Dendritic cell treated with granulocyte-macrophage colony-stimulating factor and Interleukin-4, amounts not matched to agents 40 ng/mL and 50 ng/mL, for 4 days (primary cell): ENCODE data around the gene CEP95.

Experiments
- H3K27ac Mint-ChIP-seq: one replicate; pipeline ENCODE4 v1.8.0; 2022; ENCODE audit warnings: mild to moderate bottlenecking, mixed read lengths
- H3K27me3 Mint-ChIP-seq: one replicate; pipeline ENCODE4 v1.8.0; 2022; ENCODE audit warnings: mild to moderate bottlenecking, mixed read lengths
- H3K36me3 Mint-ChIP-seq: one replicate; pipeline ENCODE4 v1.8.0; 2022; ENCODE audit warnings: low read depth, mixed read lengths
- H3K4me1 Mint-ChIP-seq: one replicate; pipeline ENCODE4 v1.8.0; 2022; ENCODE audit warnings: low read depth, mixed read lengths
- H3K4me3 Mint-ChIP-seq: one replicate; pipeline ENCODE4 v1.8.0; 2022; ENCODE audit warnings: mild to moderate bottlenecking, moderate library complexity, mixed read lengths
- H3K9me3 Mint-ChIP-seq: one replicate; pipeline ENCODE4 v1.8.0; 2022; ENCODE audit warnings: mixed read lengths
- intact Hi-C: fragments of 100-400 bp; cut with micrococcal nuclease; formaldehyde crosslinking; loops from one replicate; pipeline ENCODE4 v1.15.0; 2022

Gene CEP95

DNA sequence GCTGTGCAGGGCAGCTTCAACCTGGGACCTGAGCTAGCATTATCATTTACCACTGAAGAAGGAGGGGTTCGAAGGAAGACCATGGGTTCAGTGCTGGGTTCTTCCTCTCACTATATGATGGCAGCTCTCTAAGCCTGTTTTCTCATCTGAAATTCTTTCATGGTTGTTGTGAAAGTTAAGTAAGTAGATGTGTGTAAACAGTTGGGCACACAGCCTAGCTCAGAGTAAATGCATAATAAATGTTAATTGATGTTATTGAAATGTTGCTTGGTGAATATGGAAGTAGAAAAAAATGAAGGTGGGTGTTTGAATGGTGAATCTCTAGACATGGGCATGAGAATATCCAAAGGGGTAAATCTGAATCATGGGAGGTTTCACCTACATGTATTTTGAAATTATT, 9.1 kb downstream of the CEP95 start:
- H3K27ac Mint-ChIP-seq = no peak overlapping the region
- peaks cover 91% of the 10 kb centered on the region for H3K36me3 Mint-ChIP-seq
- H3K27me3 Mint-ChIP-seq = no peaks in the 10 kb centered on the region
- H3K9me3 Mint-ChIP-seq = no peaks in the 10 kb centered on the region
- intact Hi-C loops = loop anchor here (10.0 kb wide), 1 partner anchor 79 kb away; no protein-coding TSS in a partner anchor
- no peak overlapping the region for H3K4me3 Mint-ChIP-seq
- H3K4me1 Mint-ChIP-seq = peaks cover 12% of the 10 kb centered on the region

DNA sequence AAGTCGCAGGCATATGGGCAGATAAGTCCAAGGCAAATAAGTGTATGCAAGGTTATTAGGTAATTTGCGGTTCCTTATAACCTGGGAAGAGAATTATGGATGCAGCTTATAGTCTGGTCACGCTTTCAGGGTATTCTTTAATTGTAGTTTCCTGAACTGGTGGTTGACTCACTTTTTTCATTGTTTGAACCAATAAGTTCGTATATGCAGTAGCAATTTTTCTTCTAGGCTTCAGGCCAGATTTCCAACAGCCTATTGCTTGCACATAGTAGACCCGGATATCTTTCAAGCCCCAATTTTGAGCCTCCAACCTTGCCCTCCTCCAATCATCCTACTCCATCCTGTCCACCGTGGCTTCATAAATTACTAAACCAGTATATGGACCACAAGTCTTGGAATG, 12.8 kb downstream of the CEP95 start:
- intact Hi-C loops = loop anchor here (10.0 kb wide), 1 partner anchor 75 kb away; no protein-coding TSS in a partner anchor
- Mint-ChIP-seq H3K4me1 (peaks cover 12% of the 10 kb centered on the region), H3K27me3 (no peaks in the 10 kb centered on the region), H3K4me3 (no peak overlapping the region), H3K36me3 (peaks cover 92% of the 10 kb centered on the region), H3K27ac (no peak overlapping the region), H3K9me3 (no peaks in the 10 kb centered on the region)

DNA sequence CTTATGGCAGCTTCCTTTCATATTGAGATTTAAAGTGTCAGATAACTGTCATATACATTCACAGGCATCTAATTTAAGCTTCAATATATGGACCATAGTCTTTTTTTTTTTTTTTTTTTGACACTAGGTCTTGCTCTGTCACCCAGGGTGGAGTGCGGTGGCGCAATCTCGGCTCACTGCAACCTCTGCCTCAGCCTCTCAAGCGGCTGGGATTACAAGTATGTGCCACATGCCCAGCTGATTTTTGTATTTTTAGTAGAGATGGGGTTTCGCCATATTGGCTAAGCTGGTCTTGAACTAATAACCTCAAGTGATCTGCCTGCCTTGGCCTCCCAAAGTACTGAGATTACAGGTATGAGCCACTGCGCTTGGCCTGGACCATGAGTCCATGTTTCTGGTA, 13.6 kb downstream of the CEP95 start:
- Mint-ChIP-seq H3K4me3 (no peak overlapping the region), H3K4me1 (peaks cover 7% of the 10 kb centered on the region), H3K36me3 (peaks cover 92% of the 10 kb centered on the region), H3K27me3 (no peaks in the 10 kb centered on the region), H3K27ac (no peak overlapping the region), H3K9me3 (no peaks in the 10 kb centered on the region)
- intact Hi-C loops = no loop called here

DNA sequence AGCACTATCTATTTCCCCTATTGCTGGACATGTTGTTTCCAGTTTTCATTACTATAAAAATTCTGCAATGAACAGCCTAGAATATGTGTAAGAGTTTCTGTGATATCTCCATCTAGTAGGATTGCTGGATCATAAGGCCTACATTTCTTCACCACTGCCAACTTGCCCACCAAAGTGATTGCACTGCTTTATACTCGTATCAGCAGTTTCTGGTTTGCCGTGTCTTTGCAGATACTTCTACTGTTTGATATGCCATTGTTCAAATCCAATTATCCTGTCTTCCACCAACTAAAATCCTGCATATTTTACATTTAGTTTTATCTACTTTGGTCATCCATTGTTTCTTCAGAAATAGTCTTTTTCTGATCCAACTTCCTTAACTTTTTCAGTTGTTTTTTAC, 21.1 kb downstream of the CEP95 start:
- no peak overlapping the region for H3K4me3 Mint-ChIP-seq
- H3K27ac Mint-ChIP-seq = no peak overlapping the region
- H3K36me3 Mint-ChIP-seq = peaks cover 100% of the 10 kb centered on the region
- H3K4me1 Mint-ChIP-seq = no peaks in the 10 kb centered on the region
- intact Hi-C loops = no loop called here
- H3K27me3 Mint-ChIP-seq = no peaks in the 10 kb centered on the region
- H3K9me3 Mint-ChIP-seq = no peaks in the 10 kb centered on the region

DNA sequence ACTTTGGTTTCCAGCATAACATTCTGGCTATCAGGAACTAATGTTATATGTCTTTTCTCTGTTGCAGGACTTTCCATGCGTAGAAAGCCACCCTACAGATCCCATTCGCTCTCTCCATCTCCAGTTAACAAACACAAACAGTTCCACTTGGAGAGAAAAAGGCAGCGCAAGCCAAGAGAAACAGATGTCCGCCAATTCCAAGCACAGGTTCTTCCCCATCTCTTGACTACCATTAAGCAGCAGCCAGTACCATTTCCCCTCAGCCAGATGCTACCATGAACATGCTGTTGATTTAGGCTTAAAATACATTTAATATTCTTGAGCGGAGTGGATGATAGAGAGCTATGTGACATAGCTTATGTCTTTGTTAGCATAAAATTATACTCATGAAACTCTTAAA, 22.4 kb downstream of the CEP95 start:
- H3K27me3 Mint-ChIP-seq = no peaks in the 10 kb centered on the region
- H3K36me3 Mint-ChIP-seq = peaks cover 100% of the 10 kb centered on the region
- no peaks in the 10 kb centered on the region for H3K4me1 Mint-ChIP-seq
- H3K27ac Mint-ChIP-seq = no peak overlapping the region
- H3K9me3 Mint-ChIP-seq = no peaks in the 10 kb centered on the region
- no peak overlapping the region for H3K4me3 Mint-ChIP-seq
- intact Hi-C loops = no loop called here

DNA sequence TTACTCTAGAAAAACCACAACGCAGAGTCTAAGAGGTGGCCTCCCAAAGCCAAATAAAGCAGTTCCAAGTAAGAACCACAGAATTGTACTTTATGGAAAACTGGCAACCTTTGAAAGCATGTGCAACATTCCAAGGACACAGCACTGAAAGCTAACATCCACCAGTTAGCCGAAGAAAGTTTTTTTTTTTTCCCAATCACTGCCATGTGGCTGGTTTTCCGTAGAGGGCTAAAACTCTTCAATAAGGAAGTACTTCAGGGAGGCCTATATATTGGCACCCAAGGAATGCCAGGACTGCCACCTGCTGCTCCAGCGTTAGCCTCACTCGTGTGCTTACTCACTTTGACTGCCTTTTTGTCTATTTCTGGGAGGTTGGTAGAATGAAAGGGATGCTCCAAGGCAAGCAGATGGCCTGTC, 25.2 kb downstream of the CEP95 start:
- H3K4me3 Mint-ChIP-seq = no peak overlapping the region
- intact Hi-C loops = no loop called here
- H3K27me3 Mint-ChIP-seq = no peaks in the 10 kb centered on the region
- no peaks in the 10 kb centered on the region for H3K9me3 Mint-ChIP-seq
- H3K27ac Mint-ChIP-seq = no peak overlapping the region
- no peaks in the 10 kb centered on the region for H3K4me1 Mint-ChIP-seq
- peaks cover 99% of the 10 kb centered on the region for H3K36me3 Mint-ChIP-seq

DNA sequence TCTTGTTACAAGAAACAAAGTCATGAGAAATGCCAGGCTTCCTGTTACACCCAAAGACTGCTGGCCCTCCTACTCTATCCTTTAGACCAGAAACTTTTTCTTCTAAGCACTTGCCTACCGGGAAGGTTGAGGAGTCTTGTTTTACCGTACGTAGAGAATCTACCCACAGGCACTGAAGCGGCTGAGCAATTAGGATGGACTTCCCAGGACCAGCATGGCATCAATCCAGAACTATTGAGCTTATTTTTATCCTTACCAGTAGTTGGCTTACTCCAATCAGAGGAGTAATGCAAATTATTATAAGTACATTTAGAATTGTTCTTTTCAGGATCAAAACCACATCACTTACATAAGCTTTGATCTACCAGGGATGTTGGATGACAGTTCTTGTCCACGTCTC, 25.6 kb downstream of the CEP95 start:
- Mint-ChIP-seq H3K9me3 (no peaks in the 10 kb centered on the region), H3K27me3 (no peaks in the 10 kb centered on the region), H3K36me3 (peaks cover 99% of the 10 kb centered on the region), H3K4me3 (no peak overlapping the region), H3K27ac (no peak overlapping the region), H3K4me1 (no peaks in the 10 kb centered on the region)
- intact Hi-C loops = no loop called here

DNA sequence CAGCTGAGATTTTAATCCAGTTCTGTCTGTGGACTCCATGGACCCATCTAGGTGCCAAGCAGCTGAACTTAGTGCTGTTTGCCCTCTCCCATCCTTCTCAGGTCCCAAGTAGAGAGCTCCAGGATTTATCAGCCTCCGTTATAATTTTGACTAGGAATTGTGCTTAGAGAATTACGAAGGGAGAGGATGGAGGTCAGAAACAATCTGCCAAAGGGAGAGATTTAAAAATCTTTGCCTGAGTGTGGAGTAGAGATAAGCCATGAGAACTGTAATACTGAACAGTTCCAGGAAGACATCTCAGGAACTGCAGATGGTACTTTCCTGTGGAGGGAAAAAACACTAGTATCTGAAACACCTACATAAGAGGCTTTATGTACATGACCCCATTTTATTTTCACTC, 27.0 kb downstream of the CEP95 start:
- Mint-ChIP-seq H3K27me3 (no peaks in the 10 kb centered on the region), H3K27ac (no peak overlapping the region), H3K36me3 (peaks cover 97% of the 10 kb centered on the region), H3K4me3 (no peak overlapping the region), H3K9me3 (no peaks in the 10 kb centered on the region), H3K4me1 (no peaks in the 10 kb centered on the region)
- intact Hi-C loops = no loop called here

DNA sequence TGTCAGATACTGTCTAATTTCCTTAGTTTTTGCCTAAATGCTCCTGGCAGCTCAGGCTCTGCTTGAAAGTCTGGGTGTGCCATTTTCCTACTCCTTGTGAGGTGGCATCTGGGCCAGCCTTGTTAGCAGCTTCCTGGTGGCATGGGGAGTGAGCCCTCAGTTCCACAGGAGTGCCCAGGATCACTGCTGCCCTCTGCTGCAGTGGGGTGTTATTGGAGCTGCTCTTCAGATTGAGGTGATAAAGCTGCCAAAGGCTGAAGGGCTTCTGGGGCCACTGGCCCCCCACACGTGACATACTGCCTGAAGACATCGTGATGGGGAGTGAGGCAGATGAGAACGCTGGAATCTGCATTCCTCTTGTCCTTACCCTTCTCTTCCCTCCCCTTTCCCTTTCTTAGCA, 27.4 kb downstream of the CEP95 start:
- H3K27me3 Mint-ChIP-seq = no peaks in the 10 kb centered on the region
- H3K27ac Mint-ChIP-seq = no peak overlapping the region
- H3K4me3 Mint-ChIP-seq = no peak overlapping the region
- H3K36me3 Mint-ChIP-seq = peaks cover 97% of the 10 kb centered on the region
- no peaks in the 10 kb centered on the region for H3K4me1 Mint-ChIP-seq
- intact Hi-C loops = no loop called here
- H3K9me3 Mint-ChIP-seq = no peaks in the 10 kb centered on the region

DNA sequence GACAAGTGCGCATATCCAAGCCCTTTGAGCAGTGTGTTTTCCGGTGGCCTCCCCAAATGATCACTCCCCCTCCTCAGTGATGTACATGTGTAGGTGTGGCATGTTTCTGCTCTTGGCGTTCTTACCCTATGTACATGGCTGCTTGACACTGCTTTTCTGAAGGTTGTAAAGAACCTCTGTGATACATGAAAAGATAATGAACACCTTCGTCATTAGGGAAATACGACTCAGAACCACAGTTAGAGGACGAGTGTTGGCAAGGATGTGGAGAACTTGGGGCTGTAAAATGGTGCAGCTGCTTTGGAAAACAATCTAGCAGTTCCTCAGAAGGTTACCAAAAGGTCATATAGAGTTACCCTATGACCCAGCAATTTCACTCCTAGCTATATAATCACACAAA, 28.6 kb downstream of the CEP95 start:
- H3K36me3 Mint-ChIP-seq = peaks cover 97% of the 10 kb centered on the region
- H3K27me3 Mint-ChIP-seq = no peaks in the 10 kb centered on the region
- H3K4me1 Mint-ChIP-seq = no peaks in the 10 kb centered on the region
- no peak overlapping the region for H3K4me3 Mint-ChIP-seq
- no peaks in the 10 kb centered on the region for H3K9me3 Mint-ChIP-seq
- no peak overlapping the region for H3K27ac Mint-ChIP-seq
- intact Hi-C loops = no loop called here

DNA sequence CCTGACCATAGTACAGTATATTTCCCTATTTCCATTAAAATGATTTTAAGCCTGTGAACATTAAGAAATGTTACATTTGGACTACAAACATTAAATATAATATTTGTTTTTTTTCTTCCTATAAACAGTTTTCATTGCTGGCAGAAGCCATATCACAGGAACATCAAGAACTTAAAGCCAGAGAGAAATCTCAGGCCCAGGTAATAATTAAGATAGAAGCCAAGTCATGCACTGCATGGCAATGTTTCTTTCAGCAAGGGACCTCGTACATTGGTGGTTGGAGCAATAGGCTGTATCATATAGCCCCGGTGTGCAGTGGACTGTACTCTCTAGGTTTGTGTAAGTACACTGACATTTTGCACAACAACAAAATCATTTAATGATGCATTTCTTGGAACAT, 30.1 kb downstream of the CEP95 start:
- intact Hi-C loops = no loop called here
- Mint-ChIP-seq H3K27me3 (no peaks in the 10 kb centered on the region), H3K27ac (no peak overlapping the region), H3K4me3 (no peak overlapping the region), H3K4me1 (no peaks in the 10 kb centered on the region), H3K36me3 (peaks cover 87% of the 10 kb centered on the region), H3K9me3 (no peaks in the 10 kb centered on the region)

DNA sequence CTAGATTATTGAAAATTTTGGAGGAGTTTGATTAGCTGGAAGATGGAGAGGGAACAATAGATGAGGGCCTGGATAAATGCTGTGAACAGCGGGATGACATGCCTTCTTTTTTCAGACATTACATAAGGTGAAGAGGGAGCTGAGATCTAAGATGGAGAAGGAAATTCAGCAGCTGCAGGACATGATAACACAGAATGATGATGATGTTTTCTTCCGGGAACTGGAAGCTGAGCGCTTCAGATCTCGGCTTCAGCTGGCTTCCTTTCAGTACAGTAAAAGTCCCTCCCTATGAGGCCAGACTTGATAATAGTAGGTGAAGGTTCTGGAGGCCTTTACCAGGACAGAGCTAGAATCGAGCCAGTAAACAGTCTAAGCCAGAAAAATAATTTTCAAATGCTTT, 30.7 kb downstream of the CEP95 start:
- Mint-ChIP-seq H3K4me1 (no peaks in the 10 kb centered on the region), H3K4me3 (no peak overlapping the region), H3K9me3 (no peaks in the 10 kb centered on the region), H3K27me3 (no peaks in the 10 kb centered on the region), H3K36me3 (peaks cover 87% of the 10 kb centered on the region), H3K27ac (no peak overlapping the region)
- intact Hi-C loops = no loop called here

DNA sequence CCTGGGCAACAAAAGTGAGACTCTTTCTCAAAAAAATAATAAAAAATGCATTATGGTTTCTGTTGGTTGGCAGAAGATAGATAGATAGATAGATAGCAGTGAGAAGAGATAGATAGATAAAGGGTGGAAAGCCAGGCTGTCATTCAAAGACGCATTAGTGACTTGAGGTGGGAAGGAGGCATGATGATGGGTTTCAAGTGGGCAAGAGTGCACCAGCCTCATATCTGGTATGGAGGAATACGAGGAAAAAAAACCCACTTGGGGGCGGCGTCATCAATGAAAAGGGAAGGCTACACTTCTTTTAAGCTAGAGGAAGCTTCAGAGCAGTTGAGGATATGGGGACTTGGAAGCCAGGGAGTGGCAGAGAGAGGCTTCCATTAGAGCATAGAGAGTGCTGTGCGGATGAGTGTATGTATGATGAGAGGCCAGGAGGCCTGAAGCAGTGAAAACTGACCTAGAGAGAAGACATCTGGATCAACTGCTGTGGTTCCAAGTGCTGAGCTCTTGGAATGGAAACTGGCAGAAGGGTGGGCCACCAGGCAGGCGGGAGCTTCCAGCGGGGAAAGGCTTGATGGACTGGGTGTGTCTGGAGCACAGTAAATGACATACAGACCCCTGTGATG, 31.8 kb downstream of the CEP95 start:
- intact Hi-C loops = no loop called here
- H3K9me3 Mint-ChIP-seq = no peaks in the 10 kb centered on the region
- no peaks in the 10 kb centered on the region for H3K27me3 Mint-ChIP-seq
- H3K36me3 Mint-ChIP-seq = peaks cover 82% of the 10 kb centered on the region
- no peak overlapping the region for H3K4me3 Mint-ChIP-seq
- no peak overlapping the region for H3K27ac Mint-ChIP-seq
- H3K4me1 Mint-ChIP-seq = no peaks in the 10 kb centered on the region

DNA sequence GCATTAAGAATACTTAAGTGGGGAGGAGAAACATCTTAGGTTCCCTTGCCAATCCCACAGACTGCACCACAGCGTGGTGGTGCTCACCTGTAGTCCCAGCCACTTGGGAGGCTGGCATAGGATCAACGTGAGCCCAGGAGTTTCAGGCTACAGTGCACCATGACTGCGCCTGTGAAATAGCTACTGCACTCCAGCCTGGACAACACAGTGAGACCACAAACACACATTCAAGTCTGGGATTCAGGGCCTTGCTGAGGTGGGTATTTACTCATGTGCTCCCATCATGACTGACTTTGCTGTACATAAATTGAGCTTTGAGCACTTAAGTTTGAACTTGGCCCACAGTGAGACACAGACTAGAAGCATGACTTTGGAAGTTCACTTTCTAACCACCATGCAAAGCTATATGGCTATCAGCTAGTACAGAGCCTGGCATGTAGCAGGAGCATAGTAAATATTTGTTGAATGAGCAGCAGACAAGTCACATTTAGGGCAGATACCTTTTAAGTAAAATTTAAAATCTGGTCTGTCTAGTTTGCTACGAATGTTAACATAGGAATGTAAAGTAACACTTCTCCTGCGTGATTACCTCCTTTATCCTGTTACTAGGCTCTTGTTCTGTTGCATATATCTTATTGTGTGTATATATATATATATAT, 33.5 kb downstream of the CEP95 start:
- intact Hi-C loops = no loop called here
- Mint-ChIP-seq H3K9me3 (no peaks in the 10 kb centered on the region), H3K36me3 (peaks cover 76% of the 10 kb centered on the region), H3K27me3 (no peaks in the 10 kb centered on the region), H3K4me1 (no peaks in the 10 kb centered on the region), H3K4me3 (no peak overlapping the region), H3K27ac (no peak overlapping the region)

DNA sequence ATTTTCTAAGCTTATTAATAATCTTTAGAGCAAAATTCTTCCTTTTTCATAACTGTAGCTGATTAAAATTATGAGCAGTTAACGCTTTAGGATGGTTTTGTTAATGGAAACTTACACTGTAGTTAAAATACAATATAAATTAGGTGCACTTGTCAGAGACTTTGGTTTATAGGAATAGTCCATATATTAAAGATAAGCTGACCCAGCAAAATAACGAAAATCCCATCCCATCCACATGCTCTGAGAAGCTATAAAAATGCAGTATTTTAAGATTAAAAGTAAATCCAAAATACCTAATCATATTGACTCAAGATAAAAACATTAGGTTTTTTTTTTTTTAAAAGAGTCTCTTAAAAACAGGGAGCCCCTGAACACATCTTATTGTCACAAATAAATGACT, 38.0 kb downstream of the CEP95 start:
- intact Hi-C loops = no loop called here
- H3K36me3 Mint-ChIP-seq = peaks cover 66% of the 10 kb centered on the region

More for the DNA sequence above, 38.0 kb downstream of the CEP95 start:
- Mint-ChIP-seq H3K9me3 (no peaks in the 10 kb centered on the region), H3K27ac (no peak overlapping the region), H3K27me3 (no peaks in the 10 kb centered on the region), H3K4me3 (no peak overlapping the region), H3K4me1 (no peaks in the 10 kb centered on the region)
